GM12874 (cell line): ENCODE results near the gene ELAVL1.
A peak's percentile ranks its signal among the peaks of the same experiment; 100 is the strongest.

Experiments used
- TF ChIP-seq, protein P1 (sequence below): IDR thresholded peaks from 2 replicates; pipeline ENCODE4 v1.5.1; 2011; ENCODE audit warnings: low read depth, mild to moderate bottlenecking, control low read depth, low read length, moderate library complexity; ENCODE audit not compliant: insufficient read depth

ELAVL1 gene

GRCh38 chr19:7940841-7941240, 64.6 kb downstream of the ELAVL1 start:
- TF ChIP-seq, protein P1, sequence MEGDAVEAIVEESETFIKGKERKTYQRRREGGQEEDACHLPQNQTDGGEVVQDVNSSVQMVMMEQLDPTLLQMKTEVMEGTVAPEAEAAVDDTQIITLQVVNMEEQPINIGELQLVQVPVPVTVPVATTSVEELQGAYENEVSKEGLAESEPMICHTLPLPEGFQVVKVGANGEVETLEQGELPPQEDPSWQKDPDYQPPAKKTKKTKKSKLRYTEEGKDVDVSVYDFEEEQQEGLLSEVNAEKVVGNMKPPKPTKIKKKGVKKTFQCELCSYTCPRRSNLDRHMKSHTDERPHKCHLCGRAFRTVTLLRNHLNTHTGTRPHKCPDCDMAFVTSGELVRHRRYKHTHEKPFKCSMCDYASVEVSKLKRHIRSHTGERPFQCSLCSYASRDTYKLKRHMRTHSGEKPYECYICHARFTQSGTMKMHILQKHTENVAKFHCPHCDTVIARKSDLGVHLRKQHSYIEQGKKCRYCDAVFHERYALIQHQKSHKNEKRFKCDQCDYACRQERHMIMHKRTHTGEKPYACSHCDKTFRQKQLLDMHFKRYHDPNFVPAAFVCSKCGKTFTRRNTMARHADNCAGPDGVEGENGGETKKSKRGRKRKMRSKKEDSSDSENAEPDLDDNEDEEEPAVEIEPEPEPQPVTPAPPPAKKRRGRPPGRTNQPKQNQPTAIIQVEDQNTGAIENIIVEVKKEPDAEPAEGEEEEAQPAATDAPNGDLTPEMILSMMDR: no peak

- TF ChIP-seq, protein P1: no peak
Observed at GRCh38 chr19:7934766-7935165, 70.7 kb downstream of the ELAVL1 start.

DNA sequence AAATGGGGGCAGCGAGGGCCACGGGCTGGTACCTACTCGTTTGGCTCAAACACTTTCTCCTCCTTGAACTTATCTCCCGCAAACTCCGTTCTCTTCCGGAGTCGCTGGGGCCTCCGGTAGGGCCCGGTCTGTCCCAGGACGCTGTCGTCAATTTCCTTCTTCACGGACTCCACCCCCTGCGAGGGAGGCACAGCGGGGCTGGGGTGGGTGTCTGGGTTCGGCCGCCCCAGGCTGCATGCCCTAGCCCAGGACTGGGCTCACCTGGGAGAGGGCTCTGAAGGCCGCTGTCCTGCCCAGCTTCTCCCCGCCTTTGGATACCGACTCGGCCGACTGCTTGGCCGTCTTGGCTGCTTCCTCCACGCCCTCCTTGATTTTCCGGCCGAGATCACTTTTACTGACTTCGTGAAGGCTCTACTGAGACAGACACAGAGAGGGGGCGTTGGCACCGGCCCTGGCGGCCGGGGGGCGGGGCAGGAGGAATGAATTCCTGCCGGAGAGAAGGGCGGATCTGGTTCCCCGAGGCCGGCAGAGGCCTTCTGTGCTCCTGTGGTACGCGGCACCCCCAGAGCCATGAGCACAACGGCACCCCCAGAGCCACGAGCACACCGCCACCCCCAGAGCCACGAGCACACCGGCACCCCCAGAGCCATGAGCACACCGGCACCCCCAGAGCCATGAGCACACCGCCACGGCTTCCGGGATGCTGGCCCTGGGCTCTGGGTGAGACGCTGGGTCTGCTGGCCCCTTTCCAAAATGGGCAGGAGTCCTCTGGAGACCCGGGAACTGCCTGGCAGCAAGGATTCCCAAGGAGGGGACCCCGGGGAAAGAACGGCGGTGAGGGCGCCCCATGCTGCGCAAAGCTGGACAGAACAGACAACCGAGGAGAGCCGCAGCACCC, 71.4 kb downstream of the ELAVL1 start:
- TF ChIP-seq, protein P1: no peak

GRCh38 chr19:7933411-7933810, 72.0 kb downstream of the ELAVL1 start:
- TF ChIP-seq, protein P1: peak; percentile 24; the same call in 1 of the 2 replicates

- TF ChIP-seq, protein P1: no peak
Observed at GRCh38 chr19:7932930-7933300, 72.5 kb downstream of the ELAVL1 start.

DNA sequence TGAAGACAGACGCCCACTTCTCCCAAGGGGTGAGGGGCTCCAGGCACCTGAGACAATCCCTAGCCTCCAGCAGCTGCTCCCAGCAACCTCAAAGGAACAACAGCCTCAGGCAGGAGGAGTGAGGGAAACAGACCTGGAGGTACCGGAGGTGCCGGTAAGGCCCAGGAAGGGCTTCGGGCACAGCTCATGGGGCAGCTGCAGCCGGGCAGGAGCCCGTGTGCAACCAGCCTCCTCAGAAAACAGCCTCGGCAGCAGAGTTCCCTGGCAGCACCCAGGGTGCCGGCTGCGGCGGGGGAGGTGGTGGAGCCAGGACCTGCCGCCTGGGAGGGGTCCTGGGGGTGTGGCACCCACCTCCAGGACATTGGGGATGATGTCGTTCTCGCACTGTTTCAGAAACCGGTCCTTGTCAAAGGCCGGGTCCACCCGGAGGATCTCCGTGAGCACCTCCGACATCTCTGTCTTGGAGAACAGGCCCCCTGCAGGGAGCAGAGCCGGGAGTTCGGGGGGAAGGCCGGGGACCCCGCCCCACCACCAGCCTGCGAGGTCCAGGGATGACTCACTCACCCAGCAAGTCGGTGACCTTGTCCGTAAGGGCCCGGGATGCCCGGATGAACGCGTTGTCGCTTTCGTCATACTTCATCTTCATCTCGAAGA, 73.0 kb downstream of the ELAVL1 start:
- TF ChIP-seq, protein P1: no peak

DNA sequence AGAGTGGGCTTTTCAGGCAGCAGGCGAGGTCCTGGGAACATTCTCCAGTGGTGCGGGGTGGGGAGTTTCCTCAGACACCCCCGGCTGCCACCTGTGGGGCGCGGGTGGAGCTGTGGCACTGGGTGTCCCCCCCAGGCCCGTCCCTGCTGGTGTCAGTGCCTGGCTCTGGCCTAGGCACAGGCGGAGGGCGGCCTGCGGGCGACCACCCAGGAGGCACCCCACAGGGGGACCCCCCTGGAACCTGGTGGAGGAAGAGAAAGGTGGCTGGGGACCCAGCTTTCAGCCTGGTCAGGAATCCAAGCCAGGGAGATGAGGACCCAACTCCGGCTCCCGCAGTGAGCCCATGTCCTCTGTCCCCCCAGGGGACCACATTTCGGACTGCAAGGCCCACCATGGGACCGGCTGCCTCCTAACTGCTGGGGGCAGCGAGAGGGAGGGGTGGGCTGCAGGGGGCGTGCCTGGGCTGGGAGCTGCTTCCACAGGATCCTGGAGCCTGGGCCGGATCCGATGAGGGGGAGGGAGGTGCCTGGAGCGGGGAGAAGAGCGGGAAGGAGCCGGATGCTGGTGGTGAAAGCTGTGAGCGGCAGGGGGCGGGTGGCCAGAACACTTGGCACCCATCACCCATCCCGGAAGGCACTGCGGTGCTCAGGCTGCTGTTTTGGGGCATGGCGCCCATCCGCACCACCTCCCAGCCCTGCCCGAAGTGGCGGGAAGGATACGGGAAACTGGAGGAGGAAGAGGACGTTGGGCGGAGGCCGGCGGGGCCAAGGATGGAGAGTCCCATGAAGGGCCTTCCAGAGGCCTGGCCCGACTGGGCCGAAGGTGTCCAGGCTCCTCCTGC, 74.0 kb downstream of the ELAVL1 start:
- TF ChIP-seq, protein P1: no peak
